GM12874 (cell line): Measurements from ENCODE around the gene RAPSN.
A peak's percentile ranks its signal among the peaks of the same experiment; 100 is the strongest.

ENCODE experiments used
- TF ChIP-seq, protein P1 (sequence below): IDR thresholded peaks from 2 replicates; pipeline ENCODE4 v1.5.1; 2011; ENCODE audit warnings: low read depth, mild to moderate bottlenecking, control low read depth, low read length, moderate library complexity; ENCODE audit not compliant: insufficient read depth

Gene RAPSN

DNA sequence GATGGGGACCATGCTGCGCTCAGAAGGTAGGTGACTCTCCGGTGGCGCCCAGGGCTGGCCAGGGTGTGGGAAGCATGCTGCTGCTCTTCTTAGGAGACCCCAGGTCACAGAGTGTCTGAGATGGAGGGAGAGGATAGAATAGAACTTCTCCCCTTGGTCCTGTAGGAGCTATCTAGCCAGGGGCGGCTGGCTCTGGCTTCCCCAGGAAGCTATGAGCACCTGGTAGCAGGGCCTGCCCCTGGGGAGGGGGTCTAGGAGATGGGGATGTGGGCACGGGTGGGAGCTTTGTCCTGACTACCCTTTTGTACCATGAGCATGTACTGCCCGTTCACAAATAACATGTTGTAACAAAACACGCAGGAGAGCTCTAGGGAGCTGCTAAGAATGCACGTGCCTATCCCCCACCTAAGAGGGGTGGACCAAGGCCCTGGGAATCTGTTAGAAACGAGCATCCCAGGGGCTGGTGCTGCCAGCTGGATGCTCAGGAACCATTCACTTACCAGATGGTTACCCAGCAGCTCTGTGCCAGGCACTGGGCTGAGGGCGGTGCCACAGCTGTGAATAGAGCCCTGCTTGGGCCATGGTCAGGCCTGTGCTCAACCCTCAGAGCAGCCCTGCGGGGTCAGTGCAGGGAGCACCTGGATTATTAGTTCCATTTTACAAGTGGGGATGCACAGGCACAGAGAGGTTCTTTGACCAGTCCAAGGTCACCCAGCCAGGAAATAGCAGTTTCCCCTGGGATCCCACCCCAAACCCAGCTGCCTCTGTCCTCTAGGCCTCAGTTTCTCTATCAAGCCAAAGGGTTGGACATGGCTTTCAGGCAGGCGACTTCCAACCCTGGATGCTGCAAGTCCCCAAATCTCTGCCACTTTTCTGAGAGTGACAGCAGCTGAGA lies 38.3 kb downstream of the RAPSN start:
- TF ChIP-seq, protein P1, sequence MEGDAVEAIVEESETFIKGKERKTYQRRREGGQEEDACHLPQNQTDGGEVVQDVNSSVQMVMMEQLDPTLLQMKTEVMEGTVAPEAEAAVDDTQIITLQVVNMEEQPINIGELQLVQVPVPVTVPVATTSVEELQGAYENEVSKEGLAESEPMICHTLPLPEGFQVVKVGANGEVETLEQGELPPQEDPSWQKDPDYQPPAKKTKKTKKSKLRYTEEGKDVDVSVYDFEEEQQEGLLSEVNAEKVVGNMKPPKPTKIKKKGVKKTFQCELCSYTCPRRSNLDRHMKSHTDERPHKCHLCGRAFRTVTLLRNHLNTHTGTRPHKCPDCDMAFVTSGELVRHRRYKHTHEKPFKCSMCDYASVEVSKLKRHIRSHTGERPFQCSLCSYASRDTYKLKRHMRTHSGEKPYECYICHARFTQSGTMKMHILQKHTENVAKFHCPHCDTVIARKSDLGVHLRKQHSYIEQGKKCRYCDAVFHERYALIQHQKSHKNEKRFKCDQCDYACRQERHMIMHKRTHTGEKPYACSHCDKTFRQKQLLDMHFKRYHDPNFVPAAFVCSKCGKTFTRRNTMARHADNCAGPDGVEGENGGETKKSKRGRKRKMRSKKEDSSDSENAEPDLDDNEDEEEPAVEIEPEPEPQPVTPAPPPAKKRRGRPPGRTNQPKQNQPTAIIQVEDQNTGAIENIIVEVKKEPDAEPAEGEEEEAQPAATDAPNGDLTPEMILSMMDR, result no peak

DNA sequence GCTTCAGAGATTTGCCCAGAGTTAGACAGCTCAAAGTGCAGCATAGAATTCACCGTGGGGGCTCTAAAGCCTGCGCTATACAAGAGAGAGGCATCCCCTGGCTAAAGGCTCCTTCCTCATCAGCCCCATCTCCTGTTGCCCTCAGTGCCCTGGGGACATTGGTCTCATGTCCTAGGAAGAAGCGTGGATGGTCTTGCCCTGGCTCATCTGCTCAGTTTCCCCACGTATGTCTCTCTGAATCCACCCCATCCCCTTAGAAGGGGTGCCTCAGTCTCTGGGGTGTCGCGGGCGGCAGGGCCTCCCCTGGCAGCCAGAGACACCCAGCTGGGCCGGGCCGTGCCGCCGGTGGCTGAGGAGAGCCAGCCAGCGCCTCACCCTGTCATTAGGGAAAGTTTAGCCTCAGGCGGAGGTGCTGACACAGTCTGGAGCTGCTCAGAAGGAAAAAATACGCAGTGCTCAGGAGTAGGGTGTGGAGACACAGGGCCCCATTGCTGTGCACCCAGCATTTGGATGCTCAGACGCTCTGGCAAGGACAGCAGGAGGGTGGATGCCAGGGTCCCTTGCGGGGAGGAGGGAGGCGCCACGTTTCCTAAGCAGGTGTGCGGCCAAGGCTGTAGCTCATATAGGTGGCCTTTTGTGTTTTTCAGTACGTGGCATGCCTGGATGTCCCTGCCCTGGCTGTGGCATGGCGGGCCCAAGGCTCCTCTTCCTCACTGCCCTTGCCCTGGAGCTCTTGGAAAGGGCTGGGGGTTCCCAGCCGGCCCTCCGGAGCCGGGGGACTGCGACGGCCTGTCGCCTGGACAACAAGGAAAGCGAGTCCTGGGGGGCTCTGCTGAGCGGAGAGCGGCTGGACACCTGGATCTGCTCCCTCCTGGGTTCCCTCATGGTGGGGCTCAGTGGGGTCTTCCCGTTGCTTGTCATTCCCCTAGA lies 39.2 kb downstream of the RAPSN start:
- TF ChIP-seq, protein P1, result no peak

DNA sequence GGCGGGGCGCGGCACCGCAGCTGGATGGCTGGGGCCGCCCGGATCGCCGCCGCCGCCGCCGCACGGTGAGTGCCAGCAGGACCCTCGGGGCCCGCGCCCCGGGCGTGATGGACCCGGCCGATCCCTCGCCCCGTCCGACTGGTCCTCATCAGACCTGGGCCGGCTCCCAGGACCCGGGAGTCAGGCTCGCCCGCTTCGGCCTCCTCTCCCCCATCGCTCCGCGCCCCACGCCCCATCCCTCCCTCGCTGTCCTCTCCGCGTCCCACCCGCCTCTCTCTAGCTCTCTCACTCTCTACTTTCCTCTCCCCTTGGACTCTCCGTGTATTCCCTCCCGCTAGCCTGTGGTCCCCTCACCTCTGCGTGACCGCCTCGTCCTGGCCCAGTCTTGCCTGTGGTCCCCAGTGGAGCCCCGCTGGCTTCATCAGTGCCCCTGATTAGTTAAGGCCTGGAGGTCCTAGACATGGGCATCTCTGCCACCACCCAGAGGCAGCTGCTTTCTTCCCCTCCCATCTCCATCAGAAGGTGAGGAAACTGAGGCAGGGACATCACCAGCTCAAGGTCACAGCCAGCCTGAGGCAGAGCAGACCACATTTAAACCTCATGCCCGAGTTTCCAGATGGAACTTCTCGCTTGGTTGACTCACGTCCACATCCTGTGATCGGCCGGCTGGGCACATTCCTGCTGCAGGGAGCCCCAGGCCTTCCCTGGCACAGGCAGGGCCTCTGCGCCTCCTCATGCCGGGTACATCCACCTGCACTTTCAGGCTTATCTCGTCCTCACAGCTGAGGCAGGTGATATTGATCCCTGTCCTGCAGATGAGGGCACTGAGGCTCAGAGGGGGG lies 40.1 kb downstream of the RAPSN start:
- TF ChIP-seq, protein P1, result no peak

DNA sequence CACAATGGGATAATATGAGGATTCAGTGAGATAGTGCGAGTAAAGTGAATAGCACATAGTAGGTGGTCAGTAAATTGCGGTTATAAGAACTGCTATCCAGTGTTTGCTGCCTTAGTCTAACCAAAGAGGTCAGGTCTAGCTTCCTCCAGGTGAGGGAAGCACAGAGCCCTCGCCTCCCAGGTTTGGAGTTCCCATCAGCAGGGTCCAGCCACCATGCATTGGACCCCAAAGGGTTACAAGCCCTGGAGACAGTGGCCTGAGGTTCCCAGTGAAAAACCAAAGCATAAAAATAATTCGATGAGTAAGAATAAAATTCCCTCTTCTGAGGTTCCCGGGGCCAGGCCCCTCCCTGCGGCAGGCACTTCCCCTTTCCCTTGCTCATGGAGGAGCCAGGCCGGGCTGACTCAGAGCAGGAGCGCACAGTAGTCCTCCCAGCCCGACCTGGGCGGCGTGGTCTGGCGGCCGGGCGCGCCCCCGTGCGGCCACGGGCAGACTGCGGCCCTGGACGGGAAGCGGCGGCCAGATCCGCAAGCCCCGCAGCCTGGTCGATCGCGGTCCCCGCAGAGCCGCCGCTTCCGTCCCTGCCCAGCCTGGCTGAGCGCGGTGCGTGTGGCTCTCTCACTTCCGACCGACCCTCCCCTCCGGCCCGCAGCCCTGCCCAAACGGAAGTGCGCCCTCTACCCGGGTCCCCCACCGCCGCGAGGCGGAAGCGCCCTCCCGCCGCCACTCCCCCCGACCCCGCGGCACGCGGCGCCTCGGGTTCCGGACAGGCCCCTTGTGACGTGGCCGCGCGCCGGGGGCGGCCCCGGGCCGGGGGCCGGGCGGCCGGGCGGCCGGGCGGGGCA lies 41.0 kb downstream of the RAPSN start, which contains the start of gene SLC39A13:
TSS of gene SLC39A13 (plus strand) at position 845 of the 845 bp plus-strand sequence. CDS start 1,505 bp downstream, outside the sequence.
- TF ChIP-seq, protein P1, result peak; percentile 88

DNA sequence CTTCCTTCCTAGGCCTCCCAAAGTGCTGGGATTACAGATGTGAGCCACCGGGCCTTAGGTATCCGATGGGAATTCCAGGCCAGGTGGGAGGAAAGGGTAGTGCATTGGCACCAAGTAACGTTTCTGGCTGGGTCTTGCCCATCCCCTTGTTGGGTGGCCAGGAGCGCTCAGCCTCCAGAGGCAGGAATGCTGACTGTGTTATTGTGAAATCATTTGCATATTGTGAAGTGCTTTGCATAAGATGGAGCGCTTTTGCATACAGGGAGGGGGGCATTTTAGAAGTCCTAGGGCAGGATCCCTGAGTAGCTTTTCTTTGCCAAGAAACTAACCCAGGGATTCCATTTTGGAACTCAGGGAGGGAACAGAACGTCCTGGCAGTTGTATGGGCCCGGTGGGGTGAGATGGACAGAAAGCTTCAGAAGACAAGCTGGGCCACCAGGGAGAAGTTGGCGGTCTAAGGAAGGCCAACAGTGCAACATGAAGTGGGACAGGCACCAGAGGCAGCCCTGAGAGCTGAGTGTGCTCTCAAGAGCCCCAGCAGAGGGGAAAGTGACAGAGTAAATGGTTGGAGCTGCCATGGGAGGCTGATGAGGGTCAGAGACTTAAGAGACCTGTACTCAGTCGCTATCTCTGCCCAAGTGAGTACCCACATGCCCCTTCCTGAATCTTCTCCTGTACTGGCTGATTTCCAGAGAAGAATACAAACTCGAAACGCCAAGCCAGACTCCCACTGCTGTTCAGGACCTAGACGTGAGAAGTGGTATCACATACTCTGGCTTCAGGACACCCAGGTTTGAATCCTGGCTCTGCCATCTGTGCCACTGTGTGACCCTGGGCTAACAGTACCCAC lies 41.8 kb downstream of the RAPSN start:
- TF ChIP-seq, protein P1, result no peak

DNA sequence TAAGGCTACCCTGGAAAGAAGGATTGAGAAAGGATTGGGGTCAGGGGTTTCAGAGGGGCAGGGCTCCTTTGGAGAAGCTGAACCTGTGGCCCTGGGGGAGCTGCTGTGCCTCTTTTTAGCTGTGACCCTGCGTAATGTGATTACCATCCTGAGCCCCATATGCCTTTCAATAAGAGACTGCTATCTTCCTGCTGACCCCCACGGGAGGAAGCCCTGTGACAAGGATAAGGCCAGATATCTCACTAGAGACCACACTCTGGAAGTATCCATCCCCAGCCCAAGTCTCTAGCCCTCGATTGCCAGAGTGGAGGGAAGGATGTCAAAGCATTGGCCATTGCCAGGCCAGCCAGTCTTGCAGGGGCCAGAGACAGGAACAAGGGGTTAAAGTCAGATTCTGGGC lies 45.4 kb downstream of the RAPSN start:
- TF ChIP-seq, protein P1, result no peak
